Esophagus muscularis mucosa (tissue), 4 donors: ENCODE measurements around the gene AP5S1.
A peak's percentile ranks its signal among the peaks of the same experiment; 100 is the strongest.

Source experiments
- CTCF ChIP-seq, 3 experiments: fragments of 200-600 bp in 2 of 3; fragments of 450-650 bp in 1 of 3; sonication (generic) in 2 of 3; IDR thresholded peaks; one replicate each; pipeline ENCODE4 v1.5.1; 2017 to 2019; ENCODE audit warnings: antibody characterized with exemption in 3 of 3, mild to moderate bottlenecking in 2 of 3, moderate library complexity in 1 of 3
- EP300 ChIP-seq: sonication (generic); formaldehyde crosslinking; IDR thresholded peaks from one replicate; pipeline ENCODE4 v1.6.1; 2017; ENCODE audit warnings: antibody characterized with exemption
- POLR2A ChIP-seq: fragments of 450-650 bp; IDR thresholded peaks from one replicate; pipeline ENCODE4 v1.6.1; 2017; ENCODE audit warnings: antibody characterized with exemption, moderate library complexity, mild to moderate bottlenecking, low read depth
- POLR2AphosphoS5 ChIP-seq, 2 donors: sonication (generic); formaldehyde crosslinking; IDR thresholded peaks; one replicate each; pipeline ENCODE4 v1.6.1; 2017; ENCODE audit warnings: antibody characterized with exemption in 2 of 2

GRCh38 chr20:3786665-3787323 lies 33.6 kb upstream of the AP5S1 start, which contains the start of gene CENPB:
- TF ChIP-seq POLR2A (no peak), CTCF (IDR thresholded peaks at IDR 0.05) (peak; percentile 75 to 94 (median 90)), POLR2AphosphoS5 (IDR thresholded peaks at IDR 0.05) (peak; percentile 42 to 49), EP300 (no peak)
